OCI-LY3 (cell line): ENCODE data around the gene RNF183.

Experiments
- CTCF ChIP-seq: fragments of 200-600, 300-600 bp; sonication (generic); IDR thresholded peaks from 2 replicates; pipeline ENCODE4 v1.5.1; 2014; ENCODE audit warnings: antibody characterized with exemption, low read length, low read depth
- EZH2phosphoT487 ChIP-seq: fragments of 200-600 bp; shearing (Covaris generic); IDR thresholded peaks from 2 replicates; pipeline ENCODE4 v1.6.1; 2018; ENCODE audit warnings: antibody characterized with exemption, mixed run types, low read depth

- no peak for TF ChIP-seq CTCF
- no peak for TF ChIP-seq EZH2phosphoT487
These were observed 14.1 kb downstream of the RNF183 start for GRCh38 chr9:113289091-113289490.
